Suprapubic skin (tissue), 4 donors: Measurements from ENCODE around the gene ANKRD11. TPM values are rescaled to one million over a fixed set of nuclear protein-coding genes. Genes with fewer than 3 reads are reported as not detected.

ENCODE experiments used
- DNase-seq, 2 donors: peaks; one replicate each; pipeline ENCODE4 v3.0.0-alpha.2; 2019; ENCODE audit warnings: low spot score in 2 of 2
- H3K27ac ChIP-seq: fragments of 200-600 bp; sonication (generic); one replicate; pipeline ENCODE4 v1.5.1; 2019
- H3K27me3 ChIP-seq: fragments of 200-600 bp; sonication (generic); one replicate; pipeline ENCODE4 v1.5.1; 2019
- H3K36me3 ChIP-seq: fragments of 200-600 bp; sonication (generic); one replicate; pipeline ENCODE4 v1.5.1; 2019
- H3K4me1 ChIP-seq: fragments of 200-600 bp; sonication (generic); one replicate; pipeline ENCODE4 v1.5.1; 2019
- H3K4me3 ChIP-seq: fragments of 200-600 bp; sonication (generic); one replicate; pipeline ENCODE4 v1.5.1; 2019; ENCODE audit warnings: mild to moderate bottlenecking
- H3K9me3 ChIP-seq: fragments of 200-600 bp; sonication (generic); one replicate; pipeline ENCODE4 v1.5.1; 2019
- CTCF ChIP-seq, 2 donors: fragments of 200-600 bp in 1 of 2; fragments of 450-650 bp in 1 of 2; sonication (generic) in 1 of 2; IDR thresholded peaks; one replicate each; pipeline ENCODE4 v1.5.1; 2016 to 2019; ENCODE audit warnings: antibody characterized with exemption in 2 of 2, mild to moderate bottlenecking in 1 of 2, moderate library complexity in 1 of 2
- EP300 ChIP-seq: sonication (generic); formaldehyde crosslinking; IDR thresholded peaks from one replicate; pipeline ENCODE4 v1.6.1; 2017; ENCODE audit warnings: antibody characterized with exemption
- POLR2A ChIP-seq, 2 donors: fragments of 450-650 bp; IDR thresholded peaks; one replicate each; pipeline ENCODE4 v1.6.1; 2017; ENCODE audit warnings: antibody characterized with exemption in 2 of 2, mild to moderate bottlenecking in 2 of 2, moderate library complexity in 2 of 2
- POLR2AphosphoS5 ChIP-seq, 3 donors: sonication (generic); formaldehyde crosslinking; IDR thresholded peaks; one replicate each; pipeline ENCODE4 v1.6.1; 2017; ENCODE audit warnings: antibody characterized with exemption in 3 of 3
- WGBS: methylation state at CpG from one replicate; pipeline ENCODE4 v1.1.5; 2018; 5-methylcytosine and 5-hydroxymethylcytosine counted together
- total RNA-seq, 4 donors: library from RNA; depleted of rRNA; stranded (reverse); fragments of >200 nt; gene quantifications; one replicate each; pipeline ENCODE4 v1.1.0, GENCODE V29; 2016

The ANKRD11 gene
- total RNA-seq: 100 to 1,000 TPM in 3 of 4 donors, 10 to 100 TPM in 1; 85.4 to 212 (median 127) TPM

- DNase-seq: peak; percentile 100
- WGBS: under 1% methylated on average over 68 of the region's 96 CpGs
- peaks cover 40% of the 10 kb centered on the region for H3K4me1 ChIP-seq
- peak within 1 kb of the TSS; percentile 87 for H3K4me3 ChIP-seq
- no peaks in the 10 kb centered on the region for H3K36me3 ChIP-seq
- peak within 1 kb of the TSS; percentile 99 for H3K27ac ChIP-seq
- no peaks in the 10 kb centered on the region for H3K27me3 ChIP-seq
- H3K9me3 ChIP-seq: no peaks in the 10 kb centered on the region
- TF ChIP-seq EP300 (no peak), CTCF (IDR thresholded peaks at IDR 0.05) (no peak), POLR2A (IDR thresholded peaks at IDR 0.05) (peak; percentile 77 to 94), POLR2AphosphoS5 (IDR thresholded peaks at IDR 0.05) (peak in 2 of 3 donors; percentile 79 to 95)
These were observed at the start of gene ANKRD11 for GRCh38 chr16:89490439-89491237. TSS of gene ANKRD11 (minus strand) at chr16:89490561. CDS start at chr16:89317019, 173,542 bp downstream.

- no peak overlapping the region for H3K4me3 ChIP-seq
- H3K36me3 ChIP-seq: peaks cover 63% of the 10 kb centered on the region
- no peak overlapping the region for H3K27ac ChIP-seq
- WGBS: 95% methylated on average over 9 of the region's 12 CpGs
- no peaks in the 10 kb centered on the region for H3K27me3 ChIP-seq
- no peaks in the 10 kb centered on the region for H3K4me1 ChIP-seq
- DNase-seq: no peak
- no peaks in the 10 kb centered on the region for H3K9me3 ChIP-seq
- TF ChIP-seq POLR2A (IDR thresholded peaks at IDR 0.05) (no peak), POLR2AphosphoS5 (IDR thresholded peaks at IDR 0.05) (no peak), CTCF (IDR thresholded peaks at IDR 0.05) (no peak), EP300 (no peak)
These were observed 47.9 kb upstream of the ANKRD11 start for GRCh38 chr16:89538286-89538685.

GRCh38 chr16:89537549-89537925, 47.2 kb upstream of the ANKRD11 start:
- H3K36me3 ChIP-seq: peaks cover 70% of the 10 kb centered on the region

GRCh38 chr16:89536886-89537548, 46.7 kb upstream of the ANKRD11 start:
- 84% methylated on average over 35 of the region's 36 CpGs for WGBS
- H3K27me3 ChIP-seq: no peaks in the 10 kb centered on the region
- DNase-seq: no peak
- peaks cover 74% of the 10 kb centered on the region for H3K36me3 ChIP-seq
- H3K27ac ChIP-seq: no peak overlapping the region
- TF ChIP-seq EP300 (no peak), POLR2A (IDR thresholded peaks at IDR 0.05) (no peak), POLR2AphosphoS5 (IDR thresholded peaks at IDR 0.05) (no peak), CTCF (IDR thresholded peaks at IDR 0.05) (no peak)
- H3K4me1 ChIP-seq: no peaks in the 10 kb centered on the region
- H3K9me3 ChIP-seq: no peaks in the 10 kb centered on the region
- H3K4me3 ChIP-seq: no peak overlapping the region

More at GRCh38 chr16:89537549-89537925, 47.2 kb upstream of the ANKRD11 start:
- Histone ChIP-seq H3K9me3 (no peaks in the 10 kb centered on the region), H3K27ac (no peak overlapping the region), H3K4me3 (no peak overlapping the region), H3K4me1 (no peaks in the 10 kb centered on the region), H3K27me3 (no peaks in the 10 kb centered on the region)
- DNase-seq: no peak
- 100% methylated on average over 2 of the region's 7 CpGs for WGBS
- TF ChIP-seq POLR2AphosphoS5 (IDR thresholded peaks at IDR 0.05) (no peak), POLR2A (IDR thresholded peaks at IDR 0.05) (no peak), EP300 (no peak), CTCF (IDR thresholded peaks at IDR 0.05) (no peak)

- no peak overlapping the region for H3K27ac ChIP-seq
- TF ChIP-seq EP300: no peak
- no peak for TF ChIP-seq POLR2AphosphoS5 (IDR thresholded peaks at IDR 0.05)
- no peak for TF ChIP-seq CTCF (IDR thresholded peaks at IDR 0.05)
- TF ChIP-seq POLR2A (IDR thresholded peaks at IDR 0.05): no peak
- no peaks in the 10 kb centered on the region for H3K27me3 ChIP-seq
- 95% methylated on average over 22 of the region's 24 CpGs for WGBS
- no peak for DNase-seq
- H3K4me1 ChIP-seq: no peaks in the 10 kb centered on the region
- H3K9me3 ChIP-seq: no peaks in the 10 kb centered on the region
- no peak overlapping the region for H3K4me3 ChIP-seq
- peaks cover 74% of the 10 kb centered on the region for H3K36me3 ChIP-seq
These were observed 46.0 kb upstream of the ANKRD11 start for GRCh38 chr16:89536371-89536770.
